Dendritic cell treated with granulocyte-macrophage colony-stimulating factor and Interleukin-4, amounts not matched to agents 40 ng/mL and 50 ng/mL, for 4 days (primary cell): ENCODE data around the gene ZDHHC20.

Experiments
- H3K27ac Mint-ChIP-seq: one replicate; pipeline ENCODE4 v1.8.0; 2022; ENCODE audit warnings: mild to moderate bottlenecking, mixed read lengths
- H3K27me3 Mint-ChIP-seq: one replicate; pipeline ENCODE4 v1.8.0; 2022; ENCODE audit warnings: mild to moderate bottlenecking, mixed read lengths
- H3K36me3 Mint-ChIP-seq: one replicate; pipeline ENCODE4 v1.8.0; 2022; ENCODE audit warnings: low read depth, mixed read lengths
- H3K4me1 Mint-ChIP-seq: one replicate; pipeline ENCODE4 v1.8.0; 2022; ENCODE audit warnings: low read depth, mixed read lengths
- H3K4me3 Mint-ChIP-seq: one replicate; pipeline ENCODE4 v1.8.0; 2022; ENCODE audit warnings: mild to moderate bottlenecking, moderate library complexity, mixed read lengths
- H3K9me3 Mint-ChIP-seq: one replicate; pipeline ENCODE4 v1.8.0; 2022; ENCODE audit warnings: mixed read lengths
- intact Hi-C: fragments of 100-400 bp; cut with micrococcal nuclease; formaldehyde crosslinking; loops from one replicate; pipeline ENCODE4 v1.15.0; 2022

The ZDHHC20 gene

GRCh38 chr13:21338639-21339278 lies 120.3 kb downstream of the ZDHHC20 start:
- H3K27ac Mint-ChIP-seq: no peak overlapping the region
- no peaks in the 10 kb centered on the region for H3K27me3 Mint-ChIP-seq
- H3K9me3 Mint-ChIP-seq: no peaks in the 10 kb centered on the region
- no peak overlapping the region for H3K4me3 Mint-ChIP-seq
- peaks cover 1% of the 10 kb centered on the region for H3K4me1 Mint-ChIP-seq
- intact Hi-C loops: no loop called here
- H3K36me3 Mint-ChIP-seq: no peaks in the 10 kb centered on the region

- Mint-ChIP-seq H3K27me3 (no peaks in the 10 kb centered on the region), H3K4me3 (no peak overlapping the region), H3K4me1 (no peaks in the 10 kb centered on the region), H3K27ac (no peak overlapping the region), H3K9me3 (no peaks in the 10 kb centered on the region), H3K36me3 (no peaks in the 10 kb centered on the region)
- intact Hi-C loops: no loop called here
These were observed 120.9 kb downstream of the ZDHHC20 start for GRCh38 chr13:21338156-21338555.

- no peak overlapping the region for H3K4me3 Mint-ChIP-seq
- no peaks in the 10 kb centered on the region for H3K9me3 Mint-ChIP-seq
- no peaks in the 10 kb centered on the region for H3K4me1 Mint-ChIP-seq
- intact Hi-C loops: no loop called here
- no peaks in the 10 kb centered on the region for H3K36me3 Mint-ChIP-seq
- no peak overlapping the region for H3K27ac Mint-ChIP-seq
- H3K27me3 Mint-ChIP-seq: no peaks in the 10 kb centered on the region
These were observed 122.3 kb downstream of the ZDHHC20 start for GRCh38 chr13:21336609-21337349.

DNA sequence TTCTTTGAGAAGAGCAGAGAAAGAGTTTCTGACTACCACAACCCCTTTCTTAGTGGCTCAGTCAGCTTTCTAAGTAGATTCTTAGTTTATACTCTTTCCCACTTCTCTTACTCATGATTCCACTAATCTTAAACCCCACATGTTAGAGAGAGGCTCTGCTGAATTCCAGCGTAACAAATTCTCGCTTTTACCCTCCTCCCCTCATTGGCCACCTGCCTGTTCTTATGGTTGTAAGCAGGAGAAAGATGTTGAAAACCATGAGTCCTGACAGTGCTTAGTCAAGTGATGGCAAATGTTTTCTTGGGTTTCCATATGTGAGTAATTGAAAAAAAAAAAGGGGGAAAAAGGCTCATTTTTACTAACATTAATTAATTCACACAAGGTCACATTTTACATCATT lies 125.9 kb downstream of the ZDHHC20 start:
- no peaks in the 10 kb centered on the region for H3K36me3 Mint-ChIP-seq
- no peaks in the 10 kb centered on the region for H3K9me3 Mint-ChIP-seq
- H3K27me3 Mint-ChIP-seq: no peaks in the 10 kb centered on the region
- intact Hi-C loops: no loop called here
- no peak overlapping the region for H3K27ac Mint-ChIP-seq
- no peaks in the 10 kb centered on the region for H3K4me1 Mint-ChIP-seq
- H3K4me3 Mint-ChIP-seq: no peak overlapping the region

DNA sequence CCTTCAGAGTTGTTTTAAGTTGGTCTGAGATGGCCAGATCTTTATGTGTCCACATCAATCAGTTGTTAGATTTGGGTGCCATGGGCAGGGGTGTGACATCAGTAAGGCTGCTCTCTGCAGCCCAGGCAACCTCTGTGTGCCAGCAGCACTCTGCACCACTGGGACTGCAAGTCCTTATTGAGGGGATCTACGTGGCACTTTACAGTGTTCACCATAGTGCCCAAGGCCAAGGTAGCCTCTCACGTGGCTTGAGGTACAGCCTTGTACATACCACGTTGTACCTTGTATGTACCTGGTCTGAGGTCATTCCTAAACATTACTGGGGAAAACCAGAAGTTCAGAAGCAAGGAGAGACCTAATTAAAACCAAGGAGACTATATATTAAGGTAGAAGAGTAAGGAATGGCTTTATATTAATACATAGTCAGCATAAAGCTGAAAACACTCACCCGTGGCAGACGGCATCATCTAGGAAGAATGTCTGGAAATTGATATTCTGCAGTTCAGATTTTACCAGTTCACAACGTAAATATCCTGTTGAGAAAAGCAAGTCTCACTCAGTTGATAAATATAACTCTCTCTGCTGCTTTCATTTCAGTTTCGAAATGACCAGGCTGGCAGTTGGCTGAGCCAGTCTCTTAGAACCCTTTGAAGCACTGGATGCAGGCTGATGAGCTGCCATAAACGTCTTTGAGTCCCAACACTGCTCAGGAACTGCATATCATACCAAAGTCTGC lies 128.8 kb downstream of the ZDHHC20 start:
- peaks cover 9% of the 10 kb centered on the region for H3K4me1 Mint-ChIP-seq
- H3K4me3 Mint-ChIP-seq: no peak overlapping the region
- H3K9me3 Mint-ChIP-seq: no peaks in the 10 kb centered on the region
- H3K27ac Mint-ChIP-seq: no peak overlapping the region
- peaks cover 2% of the 10 kb centered on the region for H3K27me3 Mint-ChIP-seq
- intact Hi-C loops: no loop called here
- H3K36me3 Mint-ChIP-seq: no peaks in the 10 kb centered on the region

GRCh38 chr13:21328836-21329477 lies 130.1 kb downstream of the ZDHHC20 start:
- Mint-ChIP-seq H3K27me3 (peaks cover 2% of the 10 kb centered on the region), H3K9me3 (no peaks in the 10 kb centered on the region), H3K4me3 (no peak overlapping the region), H3K27ac (no peak overlapping the region), H3K36me3 (no peaks in the 10 kb centered on the region), H3K4me1 (peaks cover 9% of the 10 kb centered on the region)
- intact Hi-C loops: no loop called here

DNA sequence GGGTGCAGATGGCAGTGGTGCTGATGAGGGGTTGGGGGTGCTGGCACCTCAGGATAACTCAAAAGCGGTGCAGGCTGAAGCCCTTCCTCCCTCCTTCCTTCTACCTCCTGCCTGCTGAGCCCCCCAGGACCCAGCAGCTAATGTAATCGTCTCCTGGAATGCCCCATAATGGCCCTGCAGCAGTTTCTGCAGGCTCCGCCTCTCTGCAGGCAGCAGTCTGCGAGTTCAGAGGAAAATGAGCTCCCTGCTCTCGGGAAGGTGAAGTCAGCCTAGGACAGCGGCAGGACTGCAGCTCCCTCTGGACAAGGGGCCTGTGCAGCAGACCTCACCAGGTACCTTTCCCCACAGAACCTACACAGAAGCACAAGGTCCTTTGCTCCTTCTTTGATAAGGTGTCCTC lies 130.9 kb downstream of the ZDHHC20 start:
- peaks cover 2% of the 10 kb centered on the region for H3K27me3 Mint-ChIP-seq
- H3K4me3 Mint-ChIP-seq: no peak overlapping the region
- H3K4me1 Mint-ChIP-seq: peaks cover 9% of the 10 kb centered on the region
- H3K27ac Mint-ChIP-seq: no peak overlapping the region
- H3K36me3 Mint-ChIP-seq: no peaks in the 10 kb centered on the region
- intact Hi-C loops: no loop called here
- H3K9me3 Mint-ChIP-seq: no peaks in the 10 kb centered on the region

DNA sequence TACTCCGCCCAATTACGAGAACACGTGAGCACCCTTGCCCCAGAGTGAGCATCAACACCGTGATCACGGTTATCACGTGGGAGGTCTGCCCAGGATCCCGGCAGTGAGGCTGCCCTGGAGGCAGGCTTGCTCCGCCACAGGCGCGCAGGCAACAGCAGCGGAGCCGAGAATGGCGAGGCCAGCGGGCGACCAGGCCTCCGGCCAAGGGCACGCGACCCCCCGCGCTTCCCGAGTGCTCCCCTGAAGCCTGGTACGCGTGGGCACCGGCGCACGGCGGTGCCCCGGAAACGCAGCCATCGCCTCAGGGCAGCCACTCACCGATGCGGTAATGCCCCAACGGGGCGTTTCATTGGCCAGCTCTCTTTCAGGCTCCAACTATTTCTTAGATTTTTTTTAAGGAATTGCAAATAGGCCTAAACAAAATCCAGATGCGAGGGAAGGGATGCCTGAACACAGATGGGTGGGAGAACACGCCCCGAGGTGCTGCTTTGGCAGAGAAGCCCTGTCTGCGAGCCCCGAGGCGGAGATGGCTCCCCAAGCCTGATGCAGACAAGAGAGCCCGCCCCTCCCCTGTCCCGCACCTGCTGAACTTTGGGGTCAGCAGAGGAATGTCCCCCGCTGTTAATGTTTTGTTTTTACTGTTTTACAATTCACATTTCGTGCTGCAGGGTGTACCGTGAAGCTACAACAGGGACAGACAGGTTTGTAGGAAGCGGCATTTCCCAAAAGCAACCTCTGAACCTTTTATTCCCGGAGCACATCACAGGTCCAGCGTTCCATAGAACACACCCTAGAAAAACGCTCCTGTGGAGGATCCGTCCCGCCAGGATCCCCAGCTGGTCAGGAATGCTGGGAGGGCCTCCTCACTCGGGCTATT lies 132.7 kb downstream of the ZDHHC20 start:
- H3K27me3 Mint-ChIP-seq: peaks cover 2% of the 10 kb centered on the region
- no peaks in the 10 kb centered on the region for H3K36me3 Mint-ChIP-seq
- H3K9me3 Mint-ChIP-seq: no peaks in the 10 kb centered on the region
- H3K4me1 Mint-ChIP-seq: peaks cover 9% of the 10 kb centered on the region
- H3K4me3 Mint-ChIP-seq: peak overlapping the region; percentile 67
- H3K27ac Mint-ChIP-seq: no peak overlapping the region
- intact Hi-C loops: no loop called here

DNA sequence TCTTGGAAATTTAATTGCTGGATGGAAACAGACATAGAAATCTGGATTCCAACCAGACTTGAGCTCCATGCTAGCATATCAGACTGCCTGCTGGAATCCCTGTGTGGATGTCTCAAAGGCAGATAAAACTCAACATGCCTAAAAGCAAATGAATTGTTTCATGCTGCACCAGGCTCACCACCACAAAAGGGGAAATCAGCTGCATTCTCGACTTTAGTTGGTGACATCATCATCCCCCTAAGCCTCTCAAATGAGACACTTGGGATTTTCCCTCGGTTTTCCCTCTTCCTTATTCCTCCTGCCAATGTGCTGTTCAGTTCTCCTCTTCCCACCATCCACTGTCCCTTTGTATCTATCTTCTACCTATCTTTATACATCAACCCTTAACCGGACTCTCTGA lies 134.3 kb downstream of the ZDHHC20 start:
- Mint-ChIP-seq H3K9me3 (peaks cover 6% of the 10 kb centered on the region), H3K27me3 (peaks cover 2% of the 10 kb centered on the region), H3K36me3 (no peaks in the 10 kb centered on the region), H3K27ac (no peak overlapping the region), H3K4me3 (no peak overlapping the region), H3K4me1 (peaks cover 9% of the 10 kb centered on the region)
- intact Hi-C loops: no loop called here

DNA sequence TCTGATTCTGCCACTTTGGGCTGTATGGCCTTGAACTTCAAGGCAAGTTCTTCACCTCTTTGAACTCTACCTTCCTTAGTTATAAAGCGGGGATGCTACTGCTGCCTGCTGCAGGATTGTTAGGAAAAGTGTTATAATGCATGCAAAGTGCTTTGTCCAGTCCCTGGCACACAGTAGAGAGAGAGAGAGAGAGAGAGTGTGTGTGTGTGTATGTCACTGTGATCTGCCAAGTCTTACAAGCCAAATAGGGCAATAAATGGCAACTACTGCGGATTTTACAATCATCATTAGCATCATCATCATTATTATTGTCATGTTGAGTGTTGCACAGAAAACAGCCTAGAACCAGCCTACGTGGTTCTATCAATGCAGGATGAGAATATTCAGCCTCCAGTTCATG lies 136.1 kb downstream of the ZDHHC20 start:
- H3K27me3 Mint-ChIP-seq: peaks cover 2% of the 10 kb centered on the region

More for the DNA sequence above, 136.1 kb downstream of the ZDHHC20 start:
- Mint-ChIP-seq H3K36me3 (no peaks in the 10 kb centered on the region), H3K4me1 (peaks cover 9% of the 10 kb centered on the region), H3K4me3 (no peak overlapping the region), H3K9me3 (peaks cover 12% of the 10 kb centered on the region), H3K27ac (no peak overlapping the region)
- intact Hi-C loops: no loop called here
